AG04450 (cell line): ENCODE results near the gene ABTB2. TPM values are rescaled to one million over a fixed set of nuclear protein-coding genes. Genes with fewer than 3 reads are reported as not detected.
A peak's percentile ranks its signal among the peaks of the same experiment; 100 is the strongest.

ENCODE experiments used
- CTCF ChIA-PET: fragments of 300-600, 350-600 bp; formaldehyde crosslinking; extraction: SDS; loops from one replicate; lab custom pipeline; 2022; ENCODE audit warnings: antibody characterized with exemption, inconsistent platforms; lab: Charles Lee
- POLR2A ChIA-PET: fragments of 350-600 bp; formaldehyde crosslinking; extraction: SDS; loops from one replicate; lab custom pipeline; 2021; ENCODE audit warnings: antibody characterized with exemption, inconsistent platforms; lab: Yijun Ruan, JAX
- DNase-seq: peaks from one replicate; pipeline ENCODE4 v3.0.0-alpha.2; 2011; ENCODE audit warnings: low read depth, low spot score
- H3K27ac ChIP-seq: one replicate; pipeline ENCODE4 v1.5.1; 2012; ENCODE audit warnings: low read depth, low read length, control low read depth
- H3K27me3 ChIP-seq: one replicate; pipeline ENCODE4 v1.6.0; 2012; ENCODE audit warnings: low read length; ENCODE audit not compliant: control insufficient read depth, insufficient read depth
- H3K4me3 ChIP-seq: 2 replicates; pipeline ENCODE4 v1.5.1; 2011; ENCODE audit warnings: mild to moderate bottlenecking, low read depth, low read length, control low read depth
- H3K9me3 ChIP-seq: 2 replicates; pipeline ENCODE4 v1.5.1; 2012; ENCODE audit warnings: low read length; ENCODE audit not compliant: control insufficient read depth, insufficient read depth
- polyA plus RNA-seq: library from polyadenylated mRNA; depleted of rRNA; stranded (reverse); fragments of >200 nt; gene quantifications from 2 replicates; pipeline ENCODE4 v1.2.3, GENCODE V29; 2011
- TF ChIP-seq, protein P1 (sequence below): IDR thresholded peaks from 2 replicates; pipeline ENCODE4 v1.5.1; 2011; ENCODE audit warnings: low read depth, low read length, control low read depth, inconsistent platforms

The ABTB2 gene
- polyA plus RNA-seq, 1 experiment, result 0.43 TPM

DNA sequence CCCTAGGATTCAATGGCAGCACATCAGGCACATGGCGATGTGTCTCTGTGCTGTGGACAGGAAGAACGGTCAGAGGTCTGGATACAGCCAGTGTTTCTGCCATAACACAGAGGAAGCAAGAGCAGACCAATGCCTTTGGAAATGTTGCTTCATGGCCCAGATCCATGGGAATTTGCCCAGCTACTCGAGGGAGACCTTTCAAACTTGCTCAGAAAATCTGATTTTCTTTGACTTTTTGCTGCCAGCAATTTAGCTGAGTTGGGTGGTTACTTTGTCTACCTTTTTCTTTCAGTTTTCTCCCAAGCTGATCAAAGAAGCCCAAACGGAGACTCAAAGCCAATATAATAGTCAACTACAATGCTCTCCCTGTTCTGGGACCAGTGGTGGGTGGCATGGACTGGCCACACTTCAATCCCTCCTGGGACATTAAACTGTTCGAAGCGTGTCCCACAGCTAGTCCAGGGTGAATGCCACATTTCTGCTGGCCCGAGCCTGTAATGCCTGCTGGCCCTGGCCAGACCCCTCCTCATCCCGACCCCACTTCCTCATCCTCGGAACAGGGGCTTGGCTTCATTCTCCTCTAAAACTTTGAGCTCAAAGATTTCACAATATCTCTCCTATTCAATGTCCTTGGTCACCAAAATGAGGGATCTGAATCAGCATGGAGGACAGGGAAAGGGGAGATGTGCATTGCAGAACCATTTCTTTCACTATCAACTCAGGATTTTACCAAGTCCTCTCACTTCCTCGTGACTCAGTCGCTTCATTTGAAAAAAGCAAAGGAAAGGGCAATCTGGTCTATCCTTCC is 93.3 kb downstream of the ABTB2 start:
- Histone ChIP-seq H3K27me3 (peaks cover 21% of the 10 kb centered on the region), H3K9me3 (no peaks in the 10 kb centered on the region), H3K27ac (no peak overlapping the region), H3K4me3 (no peak overlapping the region)
- POLR2A ChIA-PET, result no interaction called here
- DNase-seq, result no peak
- TF ChIP-seq, protein P1, sequence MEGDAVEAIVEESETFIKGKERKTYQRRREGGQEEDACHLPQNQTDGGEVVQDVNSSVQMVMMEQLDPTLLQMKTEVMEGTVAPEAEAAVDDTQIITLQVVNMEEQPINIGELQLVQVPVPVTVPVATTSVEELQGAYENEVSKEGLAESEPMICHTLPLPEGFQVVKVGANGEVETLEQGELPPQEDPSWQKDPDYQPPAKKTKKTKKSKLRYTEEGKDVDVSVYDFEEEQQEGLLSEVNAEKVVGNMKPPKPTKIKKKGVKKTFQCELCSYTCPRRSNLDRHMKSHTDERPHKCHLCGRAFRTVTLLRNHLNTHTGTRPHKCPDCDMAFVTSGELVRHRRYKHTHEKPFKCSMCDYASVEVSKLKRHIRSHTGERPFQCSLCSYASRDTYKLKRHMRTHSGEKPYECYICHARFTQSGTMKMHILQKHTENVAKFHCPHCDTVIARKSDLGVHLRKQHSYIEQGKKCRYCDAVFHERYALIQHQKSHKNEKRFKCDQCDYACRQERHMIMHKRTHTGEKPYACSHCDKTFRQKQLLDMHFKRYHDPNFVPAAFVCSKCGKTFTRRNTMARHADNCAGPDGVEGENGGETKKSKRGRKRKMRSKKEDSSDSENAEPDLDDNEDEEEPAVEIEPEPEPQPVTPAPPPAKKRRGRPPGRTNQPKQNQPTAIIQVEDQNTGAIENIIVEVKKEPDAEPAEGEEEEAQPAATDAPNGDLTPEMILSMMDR, result no peak
- CTCF ChIA-PET, result no interaction called here

DNA sequence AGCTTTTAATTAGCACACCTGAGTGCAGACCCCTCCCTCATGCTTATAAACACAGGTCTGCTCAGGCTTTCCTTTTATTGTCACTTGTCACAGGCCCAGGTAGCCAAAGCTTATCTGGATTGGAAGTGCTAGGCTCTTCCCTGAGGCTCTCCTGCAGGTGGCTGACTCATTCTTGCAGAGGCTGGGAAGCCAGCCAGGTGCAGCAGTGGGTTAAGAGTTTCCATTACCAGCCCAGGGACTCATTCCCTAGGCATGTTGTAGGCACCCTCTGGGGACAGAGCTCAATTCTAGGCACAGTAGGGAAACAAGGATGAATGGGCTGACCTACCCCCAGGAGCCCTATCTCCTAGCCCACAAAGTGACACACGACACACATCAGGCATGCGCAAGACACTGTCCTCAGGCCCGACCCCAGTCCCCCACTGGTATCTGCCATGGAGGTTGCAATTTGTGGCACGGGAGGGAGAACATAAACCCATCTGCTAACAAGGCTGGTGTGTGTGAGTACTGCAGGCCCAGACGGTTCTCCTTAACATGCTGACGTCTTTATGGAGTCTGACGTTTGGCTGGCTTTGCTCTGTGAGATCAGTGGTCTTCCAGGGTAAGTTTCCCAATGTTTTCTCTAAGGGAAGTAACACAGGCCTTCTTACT is 94.2 kb downstream of the ABTB2 start:
- H3K27ac ChIP-seq, result no peak overlapping the region
- DNase-seq, result peak; percentile 26
- no peak overlapping the region for H3K4me3 ChIP-seq
- CTCF ChIA-PET, result no interaction called here
- H3K9me3 ChIP-seq, result no peaks in the 10 kb centered on the region
- TF ChIP-seq, protein P1, result no peak
- POLR2A ChIA-PET, result no interaction called here
- peaks cover 13% of the 10 kb centered on the region for H3K27me3 ChIP-seq

DNA sequence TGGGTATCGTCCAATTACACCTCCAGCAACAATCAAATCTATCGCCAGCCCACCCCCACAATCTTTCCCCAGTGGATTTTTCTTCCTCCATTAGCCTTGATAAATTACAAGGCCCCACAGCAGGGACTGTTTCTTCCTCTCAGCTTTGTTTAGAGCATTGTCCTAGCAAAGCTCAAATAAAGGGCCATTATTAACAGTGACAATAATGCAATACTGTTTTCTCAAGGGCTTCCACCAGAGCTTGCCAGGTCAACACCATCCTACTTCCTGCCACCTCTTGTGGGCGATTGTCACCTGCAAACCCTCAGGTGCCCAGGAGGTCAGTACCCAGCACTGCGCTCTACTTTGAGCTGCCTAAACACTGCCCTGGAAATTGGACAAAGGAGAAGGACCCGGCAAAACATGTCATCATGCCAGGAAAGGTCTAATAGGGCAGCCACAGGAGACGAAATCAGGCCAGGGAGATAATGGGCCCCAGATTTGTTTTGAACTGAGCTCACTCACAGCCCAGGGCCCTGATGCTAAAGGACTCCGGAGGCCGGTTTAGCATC is 95.2 kb downstream of the ABTB2 start:
- no peak overlapping the region for H3K27ac ChIP-seq
- DNase-seq, result no peak
- TF ChIP-seq, protein P1, result no peak
- POLR2A ChIA-PET, result no interaction called here
- CTCF ChIA-PET, result no interaction called here
- H3K27me3 ChIP-seq, result peaks cover 12% of the 10 kb centered on the region
- H3K4me3 ChIP-seq, result no peak overlapping the region
- no peaks in the 10 kb centered on the region for H3K9me3 ChIP-seq

DNA sequence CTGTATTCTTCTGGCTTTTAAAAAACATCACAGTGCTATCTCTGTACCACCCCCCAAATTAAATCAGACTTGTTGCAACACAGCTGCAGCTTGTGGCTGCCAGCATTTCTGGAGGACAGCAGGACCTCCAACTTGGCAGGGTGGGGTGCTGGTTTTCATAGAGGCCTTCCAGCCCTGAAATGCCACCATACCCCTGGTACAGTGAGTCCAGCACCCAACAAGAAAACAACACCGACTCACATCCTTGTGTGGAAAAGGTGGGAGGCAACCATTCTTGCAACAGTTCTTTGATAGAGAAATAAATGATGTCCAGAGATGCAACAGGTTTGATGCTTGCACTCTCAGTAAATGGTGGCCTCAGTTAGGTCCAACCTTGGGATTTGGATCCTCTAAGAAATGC is 96.0 kb downstream of the ABTB2 start:
- no peak for DNase-seq
- POLR2A ChIA-PET, result interaction anchor here (0.5 kb wide), 1 partner anchor 468 kb away, joined by 3 read pairs; no protein-coding TSS in a partner anchor
- no peaks in the 10 kb centered on the region for H3K9me3 ChIP-seq
- CTCF ChIA-PET, result interaction anchor here (1.1 kb wide), 1 partner anchor 88 kb away, joined by 3 read pairs; no protein-coding TSS in a partner anchor
- no peak overlapping the region for H3K4me3 ChIP-seq
- TF ChIP-seq, protein P1, result no peak
- no peak overlapping the region for H3K27ac ChIP-seq
- H3K27me3 ChIP-seq, result peaks cover 17% of the 10 kb centered on the region
